Fibroblast of the conjunctiva (primary cell): Measurements from ENCODE around the gene CDKAL1.
"Not testable (repeated sequence)": the region's sequence is repeated elsewhere in the genome, so short reads cannot be mapped to it uniquely, and the experiment has no call there.

Experiments
- DNase-seq: peaks from one replicate; pipeline ENCODE4 v3.0.0-alpha.2; 2010; ENCODE audit warnings: low read depth

CDKAL1 gene

GRCh38 chr6:20746024-20746423 lies 211.8 kb downstream of the CDKAL1 start:
- no peak for DNase-seq

- DNase-seq: no peak
Observed at GRCh38 chr6:20746805-20747558, 212.7 kb downstream of the CDKAL1 start.

GRCh38 chr6:20747991-20748390 lies 213.7 kb downstream of the CDKAL1 start:
- no peak for DNase-seq

- no peak for DNase-seq
Observed at GRCh38 chr6:20751293-20751935, 217.2 kb downstream of the CDKAL1 start.

GRCh38 chr6:20755631-20756030 lies 221.4 kb downstream of the CDKAL1 start:
- no peak for DNase-seq

GRCh38 chr6:20756584-20757147 lies 222.4 kb downstream of the CDKAL1 start:
- DNase-seq: not testable (repeated sequence)

- no peak for DNase-seq
Observed at GRCh38 chr6:20757761-20758160, 223.5 kb downstream of the CDKAL1 start.

- no peak for DNase-seq
Observed at GRCh38 chr6:20763296-20763695, 229.0 kb downstream of the CDKAL1 start.

GRCh38 chr6:20769631-20770030 lies 235.4 kb downstream of the CDKAL1 start:
- DNase-seq: no peak

- DNase-seq: no peak
Observed at GRCh38 chr6:20770773-20771172, 236.5 kb downstream of the CDKAL1 start.

GRCh38 chr6:20771409-20771808 lies 237.2 kb downstream of the CDKAL1 start:
- DNase-seq: no peak

- no peak for DNase-seq
Observed at GRCh38 chr6:20773822-20774221, 239.6 kb downstream of the CDKAL1 start.

- no peak for DNase-seq
Observed at GRCh38 chr6:20775981-20776380, 241.7 kb downstream of the CDKAL1 start.

- no peak for DNase-seq
Observed at GRCh38 chr6:20777801-20778200, 243.5 kb downstream of the CDKAL1 start.

- no peak for DNase-seq
Observed at GRCh38 chr6:20778459-20778858, 244.2 kb downstream of the CDKAL1 start.

GRCh38 chr6:20778912-20779311 lies 244.7 kb downstream of the CDKAL1 start:
- DNase-seq: no peak

- DNase-seq: no peak
Observed at GRCh38 chr6:20789162-20789561, 254.9 kb downstream of the CDKAL1 start.

- no peak for DNase-seq
Observed at GRCh38 chr6:20790032-20790791, 256.0 kb downstream of the CDKAL1 start.

- DNase-seq: no peak
Observed at GRCh38 chr6:20791074-20791473, 256.8 kb downstream of the CDKAL1 start.

GRCh38 chr6:20791944-20792343 lies 257.7 kb downstream of the CDKAL1 start:
- no peak for DNase-seq

- DNase-seq: no peak
Observed at GRCh38 chr6:20793174-20793573, 258.9 kb downstream of the CDKAL1 start.

- no peak for DNase-seq
Observed at GRCh38 chr6:20797597-20797996, 263.3 kb downstream of the CDKAL1 start.

GRCh38 chr6:20800229-20800628 lies 266.0 kb downstream of the CDKAL1 start:
- no peak for DNase-seq
